Right hindlimb (tissue), 1 donor: ENCODE data around the gene PSMD14.
"Not testable (repeated sequence)": the region's sequence is repeated elsewhere in the genome, so short reads cannot be mapped to it uniquely, and the experiment has no call there.

Experiments used
- DNase-seq: peaks from one replicate; pipeline ENCODE4 v3.0.0-alpha.2; 2018

The PSMD14 gene

DNA sequence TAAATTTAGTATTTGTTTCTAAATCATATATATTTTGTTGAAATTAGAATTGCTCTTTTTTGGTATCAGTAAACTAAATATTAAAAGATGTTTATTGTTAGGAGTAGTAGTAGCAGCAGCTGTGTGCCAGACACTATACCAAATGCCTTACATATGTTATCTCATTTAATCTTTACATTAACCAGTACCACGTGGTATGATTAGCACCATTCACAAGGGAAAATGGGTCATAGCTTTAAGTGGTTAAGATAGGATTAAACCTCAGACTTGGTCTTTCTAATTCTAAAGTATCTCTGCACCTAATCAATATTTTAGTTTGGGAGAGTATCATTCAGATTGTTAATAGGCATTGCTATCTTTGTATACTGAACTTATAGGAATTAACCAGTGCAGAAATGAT is 29.0 kb downstream of the PSMD14 start:
- no peak for DNase-seq

DNA sequence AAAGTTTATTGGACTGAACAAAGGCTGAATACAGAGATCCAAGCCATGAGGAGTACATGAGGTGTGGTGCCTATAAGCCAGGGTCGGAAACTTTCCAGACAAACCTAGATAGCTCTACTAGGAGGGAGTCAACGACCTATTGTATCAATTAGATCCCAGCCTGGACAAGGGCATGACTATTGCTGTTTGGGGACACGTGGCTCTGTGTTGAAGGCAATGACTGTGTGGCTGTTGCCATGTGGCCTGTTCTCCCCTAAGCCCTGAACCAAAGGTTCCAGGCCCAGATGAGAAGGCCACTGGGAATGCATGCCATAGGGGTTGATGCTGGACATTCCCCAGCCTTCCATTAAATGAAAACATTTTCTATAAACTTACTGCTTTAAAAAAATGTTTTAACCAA is 31.3 kb downstream of the PSMD14 start:
- not testable (repeated sequence) for DNase-seq

DNA sequence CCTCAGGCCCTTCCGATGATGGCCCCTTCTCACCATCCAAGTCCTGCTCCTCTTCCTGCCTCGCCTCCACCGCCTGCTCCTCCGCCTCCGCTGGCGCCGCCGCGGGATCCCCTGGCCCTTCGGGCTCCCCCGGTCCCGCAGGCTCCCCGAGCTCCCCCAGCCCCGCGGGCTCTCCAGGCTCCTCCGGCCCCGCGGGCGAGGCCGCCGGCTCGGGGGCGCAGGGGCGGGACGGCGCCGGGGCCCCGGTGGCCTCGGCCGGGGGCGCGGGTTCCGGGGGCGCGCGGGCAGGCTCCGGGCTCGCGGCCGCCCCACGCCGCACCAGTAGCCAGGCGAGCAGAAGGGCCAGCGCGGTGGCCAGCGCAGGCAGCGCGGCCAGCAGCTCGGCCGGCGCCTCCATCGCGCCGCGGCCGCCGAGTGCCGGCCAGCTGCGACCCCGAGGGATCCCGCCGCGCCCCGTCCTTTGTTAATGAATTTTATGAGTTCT is 32.7 kb downstream of the PSMD14 start:
- not testable (repeated sequence) for DNase-seq

DNA sequence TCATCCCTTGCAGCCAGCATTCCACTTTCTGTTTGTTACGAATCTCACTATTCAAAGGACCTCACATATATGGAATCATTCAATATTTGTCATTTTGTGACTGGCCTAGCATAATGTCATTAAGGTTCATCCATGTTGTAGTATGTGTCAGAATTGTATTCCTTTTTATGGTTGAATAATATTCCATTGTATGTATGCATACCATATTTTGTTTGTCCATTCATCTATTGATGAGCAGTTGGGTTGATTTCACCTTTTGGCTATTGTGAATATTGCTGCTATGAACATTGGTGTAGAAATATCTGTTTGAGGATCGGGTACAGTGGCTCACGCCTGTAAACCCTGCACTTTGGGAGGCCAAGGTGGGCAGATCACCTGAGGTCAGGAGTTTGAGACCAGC is 35.0 kb downstream of the PSMD14 start:
- no peak for DNase-seq

DNA sequence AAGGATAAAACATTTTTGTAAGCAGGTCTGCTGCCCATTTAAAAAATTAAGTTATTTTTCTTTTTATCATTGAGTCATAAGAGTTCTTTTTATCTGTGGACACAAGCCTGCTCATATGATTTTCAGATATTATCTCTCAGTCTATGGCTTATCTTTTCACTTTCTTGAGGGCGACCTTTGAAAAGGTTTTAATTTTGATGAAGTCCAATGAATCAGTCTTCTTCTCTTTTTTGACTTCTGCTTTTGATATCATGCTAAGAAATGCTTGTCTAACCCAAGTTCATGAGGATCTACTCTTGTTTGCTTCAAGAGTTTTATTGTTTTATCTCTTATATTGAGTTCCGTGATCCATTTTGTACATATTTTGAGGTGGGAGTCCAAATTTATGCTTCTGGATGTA is 36.5 kb downstream of the PSMD14 start:
- DNase-seq: no peak

DNA sequence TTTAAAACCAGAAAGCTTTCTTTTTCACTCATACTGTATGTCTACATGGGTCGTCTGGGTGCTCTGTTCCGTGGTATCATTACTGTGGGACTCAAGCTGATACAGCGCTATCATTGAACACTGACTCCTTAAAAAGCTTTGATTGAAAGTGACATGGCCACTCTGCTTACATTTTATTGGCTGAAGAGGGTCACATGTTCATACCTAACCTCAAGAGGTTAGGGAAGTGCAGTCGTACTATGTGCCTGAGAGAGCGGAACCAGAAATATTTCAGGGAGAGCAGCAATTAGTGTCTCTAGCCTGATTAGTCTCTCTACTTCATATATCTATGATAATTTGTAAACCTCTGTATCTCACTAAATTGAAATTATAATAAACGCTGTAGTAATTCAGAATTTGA is 43.5 kb downstream of the PSMD14 start:
- no peak for DNase-seq

DNA sequence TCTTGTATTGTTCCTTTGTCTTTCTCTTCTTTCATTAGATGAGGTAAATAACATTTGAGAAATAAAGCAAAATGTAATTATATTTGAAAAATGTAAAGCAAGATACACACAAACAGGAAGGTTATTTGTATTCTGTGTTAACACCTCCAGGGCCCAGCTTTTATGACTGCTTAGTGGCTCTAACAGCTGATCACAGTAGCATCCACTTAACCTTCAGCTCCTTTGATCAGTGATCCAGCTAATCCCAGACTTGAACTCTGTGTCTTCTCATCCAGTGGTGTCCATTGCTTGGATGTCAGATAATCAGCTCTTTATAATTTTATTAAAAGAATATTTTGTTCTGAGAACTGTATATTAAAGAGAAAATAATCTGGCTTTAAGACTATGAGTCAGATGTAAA is 44.5 kb downstream of the PSMD14 start:
- no peak for DNase-seq

DNA sequence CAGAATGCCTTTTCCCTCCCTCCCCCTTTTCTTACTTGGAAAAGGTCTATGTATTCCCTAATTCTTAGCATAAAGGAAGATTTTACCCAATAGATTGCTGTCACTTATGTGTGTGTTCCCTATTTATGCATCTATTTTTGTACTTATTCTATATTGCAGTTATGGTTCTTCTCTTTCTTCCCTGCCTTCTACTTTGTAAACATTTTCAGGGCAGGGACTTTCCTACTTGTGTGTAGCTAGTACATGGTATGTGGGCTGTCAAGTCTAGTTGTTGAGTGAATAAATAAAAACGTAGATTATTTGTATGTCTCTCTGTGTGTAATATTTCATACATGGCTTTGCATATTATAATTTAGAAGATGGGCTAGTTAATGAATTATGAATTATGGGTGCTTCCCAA is 45.3 kb downstream of the PSMD14 start:
- DNase-seq: no peak

DNA sequence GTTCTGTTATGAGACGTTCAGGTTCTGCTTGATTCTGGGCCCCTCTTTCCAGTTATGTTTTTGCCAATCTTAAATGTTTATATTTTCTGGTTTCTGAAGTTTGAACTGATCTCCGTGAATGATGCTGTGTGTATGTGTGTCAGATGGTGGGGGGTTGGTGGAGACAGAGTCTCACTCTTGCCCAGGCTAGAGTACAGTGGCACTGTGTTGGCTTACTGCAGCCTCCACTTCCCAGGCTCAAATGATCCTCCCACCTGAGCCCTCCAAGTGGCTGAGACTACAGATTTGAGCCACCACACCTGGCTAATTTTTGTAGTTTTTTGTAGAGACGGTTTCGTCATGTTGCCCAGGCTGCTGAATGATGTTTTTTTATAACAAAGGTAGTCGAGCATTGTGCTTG is 45.9 kb downstream of the PSMD14 start:
- no peak for DNase-seq

DNA sequence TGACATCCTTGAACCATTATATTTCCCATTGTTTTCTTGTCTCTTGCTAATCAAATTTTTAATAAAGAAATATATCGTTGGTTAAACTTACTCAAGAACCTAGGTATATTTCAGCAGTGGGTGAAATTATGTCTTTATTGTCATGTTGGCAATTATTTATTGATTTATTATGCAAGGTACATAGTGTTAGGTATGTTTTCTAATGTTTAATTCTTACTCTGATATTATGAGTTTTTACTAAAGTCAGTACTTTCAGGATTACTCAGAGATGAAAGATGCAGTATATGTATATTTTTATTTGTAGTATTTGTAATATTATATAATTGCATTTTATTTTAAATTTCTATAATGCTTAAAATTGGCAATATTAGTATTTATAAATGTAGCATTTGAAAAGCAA is 46.9 kb downstream of the PSMD14 start:
- no peak for DNase-seq

DNA sequence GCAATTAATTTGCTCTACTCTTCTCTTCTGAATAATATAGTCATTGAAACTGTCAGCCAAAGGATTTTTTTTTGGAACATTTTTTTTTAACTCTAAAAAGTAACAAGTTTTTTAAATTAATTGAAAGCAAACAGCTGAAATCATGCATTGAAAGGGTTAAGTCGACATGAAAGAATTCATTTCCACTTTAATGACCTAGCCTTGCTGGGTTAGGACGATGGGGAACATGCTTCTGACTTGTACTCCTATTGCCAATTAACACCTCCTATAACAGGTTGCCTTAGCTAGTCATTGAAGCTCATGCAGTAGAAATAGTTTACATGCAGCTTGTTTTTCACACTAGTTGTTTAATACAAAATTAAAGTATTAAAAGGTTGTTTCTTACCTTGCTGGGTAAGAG is 47.8 kb downstream of the PSMD14 start:
- no peak for DNase-seq

DNA sequence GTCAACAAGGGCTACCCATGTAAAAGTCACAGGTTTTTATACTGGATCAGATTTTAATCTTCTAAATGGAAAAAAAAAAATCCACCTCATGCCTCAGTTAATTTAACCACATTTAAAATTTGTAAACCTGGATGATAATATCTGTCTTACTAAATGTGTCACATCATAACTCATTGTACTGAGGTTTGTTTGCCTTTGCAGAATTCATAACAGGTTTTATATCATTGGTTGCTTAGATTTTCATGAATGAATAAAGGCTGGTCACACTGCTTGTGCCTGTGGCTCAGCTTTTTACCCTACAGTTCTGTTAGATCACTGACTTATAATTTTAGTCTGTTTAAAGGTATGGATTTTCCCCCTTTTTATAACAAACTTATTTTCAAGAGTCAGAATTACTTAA is 48.9 kb downstream of the PSMD14 start:
- DNase-seq: no peak

DNA sequence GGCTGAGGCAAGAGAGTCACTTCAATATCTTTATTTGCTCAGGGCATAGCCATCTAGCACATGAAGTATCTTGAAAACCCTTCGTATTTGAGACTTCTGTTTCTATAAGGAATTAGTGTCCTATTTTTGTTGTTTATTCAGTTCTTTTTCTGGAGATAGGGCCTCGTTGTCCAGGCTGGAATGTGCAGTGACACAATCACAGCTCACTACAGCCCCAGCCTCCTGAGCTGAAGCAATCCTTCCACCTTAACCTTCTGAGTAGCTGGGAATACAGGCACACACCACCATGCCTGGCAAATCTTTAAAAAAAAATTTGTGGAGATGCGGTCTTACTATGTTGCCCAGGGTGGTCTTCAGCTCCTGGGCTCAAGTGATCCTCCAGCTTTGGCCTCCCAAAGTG is 50.6 kb downstream of the PSMD14 start:
- no peak for DNase-seq

DNA sequence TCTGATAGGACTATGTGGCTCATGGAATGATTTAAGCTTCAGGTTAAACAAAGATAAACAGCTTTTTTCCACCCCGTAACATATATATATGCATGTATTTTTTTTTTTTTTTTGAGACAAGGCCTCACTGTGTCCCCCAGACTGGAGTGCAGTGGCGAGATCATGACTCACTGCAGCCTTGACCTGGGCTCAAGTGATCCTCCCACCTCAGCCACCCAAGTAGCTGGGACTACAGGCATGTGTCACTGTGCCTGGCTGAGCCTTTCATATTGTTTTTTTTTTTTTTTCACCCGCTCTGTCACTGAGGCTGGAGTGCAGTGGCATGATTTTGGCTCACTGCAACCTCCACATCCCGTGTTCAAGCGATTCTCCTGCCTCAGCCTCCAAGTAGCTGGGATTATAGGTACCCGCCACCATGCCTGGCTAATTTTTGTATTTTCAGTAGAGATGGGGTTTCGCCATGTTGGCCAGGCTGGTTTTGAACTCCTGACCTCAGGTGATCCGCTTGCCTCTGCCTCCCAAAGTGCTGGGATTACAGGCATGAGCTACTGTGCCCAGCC is 52.0 kb downstream of the PSMD14 start:
- not testable (repeated sequence) for DNase-seq

DNA sequence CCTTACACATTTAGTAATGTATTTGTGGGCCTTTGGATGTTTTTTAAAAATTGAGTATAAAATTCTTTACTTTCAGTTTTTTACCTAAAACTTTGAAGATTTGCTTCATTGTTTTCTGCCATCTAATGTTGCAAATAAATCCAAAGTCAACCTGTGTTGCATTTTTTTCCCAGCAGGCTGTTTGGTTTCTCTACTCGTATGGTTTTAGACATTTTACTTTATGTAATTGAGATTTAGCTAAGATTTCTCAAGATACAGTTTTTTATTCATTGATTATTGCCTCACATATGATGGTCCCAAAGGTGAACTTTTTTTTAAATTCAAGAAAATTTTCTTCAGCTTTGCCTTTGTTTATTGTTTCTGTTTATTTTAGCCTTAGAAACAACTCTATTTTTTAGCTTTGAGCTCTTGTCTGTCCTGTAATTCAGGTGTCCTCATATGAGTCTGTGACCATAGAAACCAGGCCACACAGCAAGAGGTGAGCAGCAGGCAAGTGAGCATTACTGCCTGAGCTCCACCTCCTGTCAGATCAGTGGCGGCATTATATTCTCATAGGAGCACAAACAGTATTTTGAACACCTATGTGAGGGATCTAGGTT is 54.4 kb downstream of the PSMD14 start:
- no peak for DNase-seq

DNA sequence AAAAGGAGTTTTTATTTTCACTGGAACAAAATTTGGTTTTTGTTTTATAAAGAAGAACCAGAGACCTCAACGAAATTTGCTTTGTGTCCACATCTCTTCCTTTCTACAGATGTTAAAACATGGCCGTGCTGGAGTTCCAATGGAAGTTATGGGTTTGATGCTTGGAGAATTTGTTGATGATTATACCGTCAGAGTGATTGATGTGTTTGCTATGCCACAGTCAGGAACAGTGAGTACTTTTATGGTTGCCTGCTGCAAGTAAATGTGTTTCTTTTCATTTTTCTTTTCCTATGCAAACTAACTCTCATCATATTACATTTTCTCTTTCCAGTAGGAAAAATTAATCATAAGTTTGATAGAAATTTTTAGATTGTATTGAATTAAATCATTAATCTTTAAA is 59.5 kb downstream of the PSMD14 start:
- no peak for DNase-seq

DNA sequence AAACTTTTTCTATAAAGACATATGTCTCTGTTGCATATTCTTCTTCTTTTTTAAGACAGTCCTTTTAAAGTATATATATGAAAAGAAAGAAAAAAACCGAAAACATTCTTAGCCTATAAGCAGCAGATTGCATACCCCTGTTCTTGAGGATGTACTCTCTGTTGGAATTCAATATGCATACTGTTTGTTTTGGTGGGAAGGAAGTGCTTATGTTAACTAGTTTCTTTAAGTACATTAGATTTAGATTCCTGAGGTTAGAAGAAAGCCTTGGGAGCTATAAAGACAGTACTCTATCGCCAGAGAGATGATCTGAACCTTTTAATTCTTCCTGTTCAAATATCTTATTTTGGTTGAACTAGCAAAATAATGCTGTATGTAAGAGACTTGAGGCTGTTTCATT is 61.1 kb downstream of the PSMD14 start:
- DNase-seq: no peak

DNA sequence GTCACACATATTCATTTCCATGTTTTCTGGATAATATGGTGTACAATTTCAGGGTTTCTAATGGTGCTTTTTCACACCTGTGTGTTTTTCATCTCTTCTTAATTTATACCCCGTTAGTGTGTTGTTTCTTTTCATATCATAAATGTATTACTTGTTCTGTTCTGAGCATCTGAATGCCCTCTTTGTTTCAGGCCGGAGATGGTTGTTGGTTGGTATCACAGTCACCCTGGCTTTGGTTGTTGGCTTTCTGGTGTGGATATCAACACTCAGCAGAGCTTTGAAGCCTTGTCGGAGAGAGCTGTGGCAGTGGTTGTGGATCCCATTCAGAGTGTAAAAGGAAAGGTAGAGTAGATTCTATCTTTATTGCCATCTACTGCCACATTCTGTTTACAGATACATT is 62.8 kb downstream of the PSMD14 start:
- no peak for DNase-seq

DNA sequence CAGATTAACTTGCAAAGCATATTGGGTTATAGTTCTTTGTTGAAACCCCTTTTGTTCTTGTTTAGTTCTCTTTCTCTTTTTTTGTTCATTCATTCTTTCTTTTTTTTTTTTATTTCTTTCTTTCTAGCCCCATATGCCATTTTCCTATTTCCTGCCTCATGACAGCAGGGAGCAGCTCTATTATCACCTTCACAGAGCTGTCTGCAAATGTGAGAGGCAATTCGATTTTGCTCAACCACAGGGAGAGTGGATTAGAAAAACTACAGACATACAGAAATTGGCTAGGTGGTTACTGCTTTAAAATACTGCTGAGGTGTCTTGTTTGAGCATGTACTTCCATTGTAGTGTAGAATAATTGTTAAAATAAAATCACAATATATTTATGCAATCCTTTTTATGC is 63.6 kb downstream of the PSMD14 start:
- DNase-seq: no peak

DNA sequence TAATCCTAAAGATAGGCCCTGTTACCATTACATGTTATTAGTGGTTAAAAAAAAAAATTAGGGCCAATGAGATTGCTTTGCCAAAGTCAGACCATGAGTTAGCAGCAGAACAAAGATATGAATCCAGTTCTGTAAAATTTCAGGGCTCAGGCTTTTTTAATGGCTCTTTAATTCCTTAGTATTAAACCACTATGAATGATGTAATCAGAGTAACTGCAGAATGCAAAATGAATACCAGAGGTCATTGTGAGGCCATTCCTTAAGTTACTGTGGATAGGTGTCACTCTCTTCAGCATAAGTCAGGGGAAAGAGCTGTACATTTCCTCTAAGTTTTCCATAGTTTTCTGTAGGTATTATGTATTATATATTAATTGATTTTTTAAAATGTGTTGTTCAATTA is 65.7 kb downstream of the PSMD14 start:
- DNase-seq: no peak

DNA sequence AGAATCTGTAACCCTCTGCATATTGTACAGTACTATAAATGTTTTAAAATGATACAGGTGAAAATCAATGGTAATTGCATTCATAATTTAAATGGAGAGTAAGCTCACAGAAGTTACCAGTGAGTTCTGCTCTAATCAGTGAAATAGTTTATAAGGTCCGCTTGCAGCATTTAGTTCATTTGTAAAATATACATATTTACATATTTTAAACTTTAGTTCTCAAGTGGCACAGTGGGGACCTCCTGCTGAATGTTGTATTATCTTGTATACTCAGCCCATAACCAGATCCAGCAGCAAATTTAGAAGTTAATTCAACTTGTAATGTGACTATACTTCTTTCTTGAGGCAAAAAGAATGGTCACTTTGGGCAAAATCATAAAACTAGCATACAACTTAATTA is 66.2 kb downstream of the PSMD14 start:
- DNase-seq: no peak

DNA sequence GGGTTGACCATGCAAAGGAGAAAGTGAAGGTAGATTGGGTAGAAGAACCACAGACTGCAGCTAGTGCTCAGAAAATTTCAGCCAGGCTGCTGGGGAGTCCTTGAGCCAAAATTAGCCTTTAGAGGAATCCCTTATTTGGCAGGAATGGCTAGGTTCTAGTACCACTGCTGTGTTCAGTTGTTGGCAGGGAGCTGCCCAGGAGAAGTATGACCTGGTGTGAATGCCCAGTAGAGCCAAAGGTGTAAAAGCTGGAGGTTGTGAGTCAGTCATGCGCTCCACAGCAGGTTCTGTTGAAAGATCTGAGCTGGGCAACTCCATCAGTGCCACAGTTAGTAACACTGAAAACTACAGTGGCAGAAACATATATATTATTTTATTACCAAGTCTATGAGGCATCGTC is 71.5 kb downstream of the PSMD14 start:
- no peak for DNase-seq

DNA sequence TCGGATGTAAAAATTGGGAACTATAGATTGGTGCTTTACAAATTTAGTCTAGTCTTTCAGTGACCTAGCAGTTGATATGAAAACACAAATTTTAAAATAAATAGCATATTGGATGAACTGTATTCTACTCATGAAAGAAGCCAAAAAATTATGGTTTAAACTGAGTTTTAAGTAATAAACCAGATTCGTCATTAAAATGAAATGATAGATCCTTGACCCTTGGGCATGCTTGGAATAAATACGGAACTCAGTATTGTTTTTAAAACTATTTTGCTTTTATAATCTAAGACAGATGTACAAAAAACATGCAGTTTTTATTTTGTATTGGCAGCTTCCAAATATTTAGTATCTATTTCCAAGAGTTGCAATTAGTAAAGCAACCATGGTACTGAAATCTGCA is 73.3 kb downstream of the PSMD14 start:
- DNase-seq: no peak

DNA sequence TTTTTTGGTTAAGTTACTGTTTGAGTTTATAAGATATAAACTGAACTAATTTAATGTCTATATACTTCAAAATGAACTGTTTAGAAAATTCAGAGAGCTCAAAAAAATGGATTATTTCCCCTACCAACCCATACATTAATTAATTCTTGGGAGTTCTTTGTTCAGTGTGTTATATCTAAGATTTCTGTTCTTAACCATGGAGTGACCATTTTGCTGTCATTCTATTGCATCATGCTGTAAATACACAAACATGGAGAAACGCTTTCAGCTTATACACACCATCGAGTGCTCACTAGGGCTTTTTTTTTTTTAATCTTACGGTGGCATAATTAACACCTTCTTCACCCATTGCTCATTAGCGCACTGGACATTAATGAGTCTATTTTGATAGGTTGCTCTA is 74.5 kb downstream of the PSMD14 start:
- no peak for DNase-seq

DNA sequence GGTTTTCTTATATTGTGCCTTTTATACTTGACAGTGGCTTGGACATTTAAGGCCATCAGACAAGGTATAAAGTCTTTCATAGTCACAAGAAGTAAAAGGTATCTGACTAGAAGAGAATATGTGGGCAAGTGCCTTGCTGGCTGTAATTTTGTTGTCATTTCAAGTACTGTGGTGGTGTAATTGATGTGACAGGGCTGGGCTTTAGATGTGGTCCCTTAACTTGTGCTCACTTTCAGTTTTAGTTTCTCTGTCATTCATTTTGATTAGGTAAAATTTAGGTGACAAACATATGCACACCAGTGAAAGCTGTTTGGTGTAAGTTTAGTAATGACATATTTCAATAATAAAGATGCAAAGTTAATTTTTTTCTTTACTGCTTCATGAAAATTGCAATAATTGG is 76.6 kb downstream of the PSMD14 start:
- no peak for DNase-seq
